HG03565 (cell line): ENCODE data around the gene ZBTB18.

Experiments used
- ATAC-seq: cut with Tn5 transposase; IDR thresholded peaks from one replicate; pipeline ENCODE4 v1.9.1; 2021; ENCODE audit warnings: mild to moderate bottlenecking, moderate library complexity; ENCODE audit not compliant: unreplicated experiment

The ZBTB18 gene

GRCh38 chr1:244087021-244087560 lies 36.0 kb downstream of the ZBTB18 start:
- ATAC-seq = no peak

GRCh38 chr1:244087611-244088010 lies 36.5 kb downstream of the ZBTB18 start:
- no peak for ATAC-seq

- ATAC-seq = no peak
These were observed 37.1 kb downstream of the ZBTB18 start for GRCh38 chr1:244088161-244088560.

- no peak for ATAC-seq
These were observed 38.5 kb downstream of the ZBTB18 start for GRCh38 chr1:244089561-244089960.

GRCh38 chr1:244090645-244091044 lies 39.6 kb downstream of the ZBTB18 start:
- no peak for ATAC-seq

- ATAC-seq = no peak
These were observed 41.3 kb downstream of the ZBTB18 start for GRCh38 chr1:244092293-244092963.

GRCh38 chr1:244092964-244093638 lies 42.0 kb downstream of the ZBTB18 start:
- no peak for ATAC-seq

- ATAC-seq = no peak
These were observed 43.9 kb downstream of the ZBTB18 start for GRCh38 chr1:244094880-244095528.

- ATAC-seq = no peak
These were observed 44.4 kb downstream of the ZBTB18 start for GRCh38 chr1:244095529-244095911.

- ATAC-seq = no peak
These were observed 45.1 kb downstream of the ZBTB18 start for GRCh38 chr1:244096066-244096610.

- ATAC-seq = no peak
These were observed 45.6 kb downstream of the ZBTB18 start for GRCh38 chr1:244096691-244097090.

- no peak for ATAC-seq
These were observed 46.7 kb downstream of the ZBTB18 start for GRCh38 chr1:244097523-244098405.

GRCh38 chr1:244099258-244099930 lies 48.3 kb downstream of the ZBTB18 start:
- ATAC-seq = no peak

GRCh38 chr1:244100276-244100675 lies 49.2 kb downstream of the ZBTB18 start:
- ATAC-seq = no peak

GRCh38 chr1:244100704-244101453 lies 49.8 kb downstream of the ZBTB18 start:
- ATAC-seq = no peak

GRCh38 chr1:244102046-244102445 lies 51.0 kb downstream of the ZBTB18 start:
- no peak for ATAC-seq

- ATAC-seq = no peak
These were observed 51.4 kb downstream of the ZBTB18 start for GRCh38 chr1:244102468-244102867.

GRCh38 chr1:244104309-244105060 lies 53.4 kb downstream of the ZBTB18 start:
- no peak for ATAC-seq

- ATAC-seq = no peak
These were observed 55.1 kb downstream of the ZBTB18 start for GRCh38 chr1:244106176-244106575.
